ENCODE results near the gene CXCR5. TPM values are rescaled to one million over a fixed set of nuclear protein-coding genes. Genes with fewer than 3 reads are reported as not detected.
"Not testable (repeated sequence)": the region's sequence is repeated elsewhere in the genome, so short reads cannot be mapped to it uniquely, and the experiment has no call there.

The CXCR5 gene
- total RNA-seq = not detected in 2 replicates

GRCh38 chr11:118883368-118884071 is at the start of gene CXCR5:
Gene CXCR5, plus strand, starts transcription at chr11:118883892. Its CDS starts 50 bp downstream, at chr11:118883942.
- DNase-seq (ENCODE audit: extremely low read depth, low read depth, low spot score) = no peak

- DNase-seq (ENCODE audit: extremely low read depth, low read depth, low spot score) = no peak
These were observed 49.2 kb upstream of the CXCR5 start for GRCh38 chr11:118834427-118835028.

- DNase-seq (ENCODE audit: extremely low read depth, low read depth, low spot score) = no peak
These were observed 45.8 kb upstream of the CXCR5 start for GRCh38 chr11:118837868-118838267.

- no peak for DNase-seq (ENCODE audit: extremely low read depth, low read depth, low spot score)
These were observed 44.7 kb upstream of the CXCR5 start for GRCh38 chr11:118838905-118839553.

GRCh38 chr11:118841469-118842242 is 42.0 kb upstream of the CXCR5 start:
- DNase-seq (ENCODE audit: extremely low read depth, low read depth, low spot score) = no peak

- DNase-seq (ENCODE audit: extremely low read depth, low read depth, low spot score) = no peak
These were observed 41.3 kb upstream of the CXCR5 start for GRCh38 chr11:118842369-118842768.

- not testable (repeated sequence) for DNase-seq (ENCODE audit: extremely low read depth, low read depth, low spot score)
These were observed 40.8 kb upstream of the CXCR5 start for GRCh38 chr11:118842843-118843242.

- no peak for DNase-seq (ENCODE audit: extremely low read depth, low read depth, low spot score)
These were observed 40.1 kb upstream of the CXCR5 start for GRCh38 chr11:118843565-118843964.

- peak; percentile 1 for DNase-seq (ENCODE audit: extremely low read depth, low read depth, low spot score)
These were observed 38.3 kb upstream of the CXCR5 start for GRCh38 chr11:118845369-118845768.

- no peak for DNase-seq (ENCODE audit: extremely low read depth, low read depth, low spot score)
These were observed 37.3 kb upstream of the CXCR5 start for GRCh38 chr11:118846181-118846935.

GRCh38 chr11:118849825-118850224 is 33.9 kb upstream of the CXCR5 start:
- no peak for DNase-seq (ENCODE audit: extremely low read depth, low read depth, low spot score)

GRCh38 chr11:118851970-118852369 is 31.7 kb upstream of the CXCR5 start:
- no peak for DNase-seq (ENCODE audit: extremely low read depth, low read depth, low spot score)

- DNase-seq (ENCODE audit: extremely low read depth, low read depth, low spot score) = no peak
These were observed 30.0 kb upstream of the CXCR5 start for GRCh38 chr11:118853678-118854077.

GRCh38 chr11:118856314-118856713 is 27.4 kb upstream of the CXCR5 start:
- DNase-seq (ENCODE audit: extremely low read depth, low read depth, low spot score) = no peak

GRCh38 chr11:118857385-118857784 is 26.3 kb upstream of the CXCR5 start:
- DNase-seq (ENCODE audit: extremely low read depth, low read depth, low spot score) = no peak

GRCh38 chr11:118859973-118860372 is 23.7 kb upstream of the CXCR5 start:
- no peak for DNase-seq (ENCODE audit: extremely low read depth, low read depth, low spot score)

GRCh38 chr11:118868659-118869058 is 15.0 kb upstream of the CXCR5 start:
- DNase-seq (ENCODE audit: extremely low read depth, low read depth, low spot score) = no peak

- no peak for DNase-seq (ENCODE audit: extremely low read depth, low read depth, low spot score)
These were observed 13.0 kb upstream of the CXCR5 start for GRCh38 chr11:118870396-118871343.

GRCh38 chr11:118872403-118872821 is 11.3 kb upstream of the CXCR5 start:
- no peak for DNase-seq (ENCODE audit: extremely low read depth, low read depth, low spot score)
